Epithelial cell of proximal tubule (primary cell): ENCODE measurements around the gene TBC1D2B. TPM values are rescaled to one million over a fixed set of nuclear protein-coding genes. Genes with fewer than 3 reads are reported as not detected.
"Not testable (repeated sequence)": the region's sequence is repeated elsewhere in the genome, so short reads cannot be mapped to it uniquely, and the experiment has no call there.

Experiments
- DNase-seq: peaks from one replicate; pipeline ENCODE4 v3.0.0-alpha.2; 2011; ENCODE audit warnings: low read depth
- H3K4me3 ChIP-seq: 2 replicates; pipeline ENCODE4 v1.5.1; 2011; ENCODE audit warnings: low read depth, mild to moderate bottlenecking, low read length
- CTCF ChIP-seq: conservative IDR thresholded peaks from 2 replicates; pipeline ENCODE4 v1.5.1; 2012; ENCODE audit warnings: low read depth, mild to moderate bottlenecking, low read length
- total RNA-seq: library from RNA; depleted of rRNA; stranded (reverse); fragments of >200 nt; gene quantifications from 2 replicates; pipeline ENCODE4 v1.2.3, GENCODE V29; 2015

Gene TBC1D2B
- total RNA-seq, 1 donor from 2014 or later: 15.0 TPM

- no peak overlapping the region for H3K4me3 ChIP-seq
- TF ChIP-seq CTCF: no peak
- DNase-seq: no peak
Observed at GRCh38 chr15:77981281-77982126, 96.0 kb downstream of the TBC1D2B start.

- not testable (repeated sequence) for DNase-seq, H3K4me3 ChIP-seq
Observed at GRCh38 chr15:77980674-77981073, 96.8 kb downstream of the TBC1D2B start.

DNA sequence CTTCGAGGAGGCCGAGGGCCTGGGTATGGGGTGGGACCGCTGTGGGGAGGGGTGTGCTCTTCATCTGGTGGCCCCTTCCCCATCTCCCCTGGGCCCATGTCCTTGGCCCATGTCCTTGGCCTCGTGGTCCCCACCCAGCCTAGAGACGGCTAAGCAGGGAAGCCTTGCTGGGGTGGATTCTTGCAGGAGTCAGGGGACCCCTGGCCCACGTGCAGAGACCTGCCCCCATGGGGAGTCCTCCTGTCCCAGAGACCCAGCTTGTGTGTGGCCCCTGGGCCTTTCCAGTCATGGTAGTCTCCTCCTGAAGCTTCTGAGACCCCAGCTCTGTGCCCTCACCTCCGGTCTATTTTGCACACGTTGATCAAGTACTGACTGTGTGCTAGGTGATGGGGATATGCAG lies 97.4 kb downstream of the TBC1D2B start:
- no peak for DNase-seq
- TF ChIP-seq CTCF: no peak

DNA sequence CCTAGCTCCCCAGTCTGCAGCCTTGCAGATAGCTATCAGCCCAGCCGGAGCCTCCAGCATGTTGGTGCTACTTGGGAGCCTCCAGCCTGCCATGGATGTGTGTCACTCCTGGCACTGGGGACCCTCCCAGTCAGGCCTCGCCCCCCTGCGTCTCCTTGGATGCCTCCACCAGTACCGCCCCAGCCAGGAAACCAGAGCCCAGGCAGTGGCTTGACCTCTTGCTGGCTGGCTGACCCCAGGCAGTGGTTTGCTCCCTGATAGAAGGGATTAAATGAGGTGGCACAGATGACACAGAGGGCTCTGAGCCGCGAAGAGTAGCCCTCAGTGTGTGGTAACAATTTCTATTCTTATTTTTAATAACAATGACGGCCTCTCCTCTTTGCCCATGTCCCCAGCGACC lies 98.4 kb downstream of the TBC1D2B start:
- H3K4me3 ChIP-seq, DNase-seq: not testable (repeated sequence)

More for the DNA sequence above, 97.4 kb downstream of the TBC1D2B start:
- H3K4me3 ChIP-seq: no peak overlapping the region

DNA sequence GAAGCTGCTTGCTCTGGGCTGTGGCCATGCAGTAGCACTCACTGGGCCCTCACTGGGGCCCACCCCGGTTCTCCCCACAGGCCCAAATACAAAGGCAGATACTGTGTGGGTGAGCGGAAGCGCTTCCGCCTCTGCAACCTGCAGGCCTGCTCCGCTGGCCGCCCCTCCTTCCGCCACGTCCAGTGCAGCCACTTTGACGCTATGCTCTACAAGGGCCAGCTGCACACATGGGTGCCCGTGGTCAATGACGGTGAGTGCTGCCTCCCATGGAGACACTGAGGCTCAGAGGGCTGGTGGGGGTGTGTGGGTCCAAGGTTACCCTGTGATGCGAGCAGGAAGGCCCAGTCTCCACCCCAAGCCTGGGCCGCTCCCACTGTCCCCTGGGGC lies 98.8 kb downstream of the TBC1D2B start:
- DNase-seq, H3K4me3 ChIP-seq: not testable (repeated sequence)

DNA sequence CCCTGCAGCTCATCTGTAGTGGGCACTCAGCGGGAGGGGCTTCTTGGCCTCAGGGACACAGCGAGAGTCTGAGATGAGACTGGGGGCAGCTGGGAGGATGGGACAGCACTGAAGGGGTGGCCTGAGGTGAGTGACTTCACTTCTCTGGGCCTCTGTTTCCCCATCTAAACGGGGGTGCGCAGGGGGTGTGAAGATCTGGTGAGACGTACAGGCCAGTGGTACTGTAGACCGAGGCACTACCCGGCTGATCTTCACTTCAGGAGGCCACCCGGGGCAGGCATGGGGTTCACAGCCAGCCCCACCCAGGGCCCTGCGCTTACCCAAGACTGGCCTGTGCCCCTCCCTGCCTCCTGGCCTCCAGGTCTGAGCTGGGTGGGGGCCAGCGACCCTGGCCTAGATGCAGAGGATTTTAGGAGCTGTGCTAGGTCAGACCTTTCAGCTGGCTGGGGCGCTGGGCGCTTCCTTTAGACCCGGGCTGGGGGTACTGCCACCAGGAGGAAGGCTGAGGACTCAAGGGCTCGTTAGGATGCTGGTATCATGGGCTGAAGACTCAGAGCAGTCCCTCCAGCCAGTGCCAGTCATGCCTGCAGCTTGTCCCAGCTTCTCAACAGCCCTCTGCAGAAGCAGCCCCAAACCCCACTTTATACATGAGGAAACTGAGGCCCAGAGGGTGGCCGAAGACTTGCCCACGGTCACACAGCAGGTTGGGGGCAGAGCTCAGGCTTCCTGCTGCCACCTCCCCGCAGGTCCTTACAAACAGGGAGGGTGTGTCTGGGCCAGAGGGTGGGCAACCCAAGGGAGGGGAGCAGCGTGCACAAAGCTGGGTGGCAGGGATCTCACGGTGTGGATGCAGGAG lies 99.4 kb downstream of the TBC1D2B start:
- not testable (repeated sequence) for H3K4me3 ChIP-seq

GRCh38 chr15:77976760-77977525 lies 100.6 kb downstream of the TBC1D2B start:
- not testable (repeated sequence) for DNase-seq, H3K4me3 ChIP-seq

More for the DNA sequence above, 99.4 kb downstream of the TBC1D2B start:
- DNase-seq: not testable (repeated sequence)

GRCh38 chr15:77976095-77976450 lies 101.4 kb downstream of the TBC1D2B start:
- not testable (repeated sequence) for DNase-seq, H3K4me3 ChIP-seq

DNA sequence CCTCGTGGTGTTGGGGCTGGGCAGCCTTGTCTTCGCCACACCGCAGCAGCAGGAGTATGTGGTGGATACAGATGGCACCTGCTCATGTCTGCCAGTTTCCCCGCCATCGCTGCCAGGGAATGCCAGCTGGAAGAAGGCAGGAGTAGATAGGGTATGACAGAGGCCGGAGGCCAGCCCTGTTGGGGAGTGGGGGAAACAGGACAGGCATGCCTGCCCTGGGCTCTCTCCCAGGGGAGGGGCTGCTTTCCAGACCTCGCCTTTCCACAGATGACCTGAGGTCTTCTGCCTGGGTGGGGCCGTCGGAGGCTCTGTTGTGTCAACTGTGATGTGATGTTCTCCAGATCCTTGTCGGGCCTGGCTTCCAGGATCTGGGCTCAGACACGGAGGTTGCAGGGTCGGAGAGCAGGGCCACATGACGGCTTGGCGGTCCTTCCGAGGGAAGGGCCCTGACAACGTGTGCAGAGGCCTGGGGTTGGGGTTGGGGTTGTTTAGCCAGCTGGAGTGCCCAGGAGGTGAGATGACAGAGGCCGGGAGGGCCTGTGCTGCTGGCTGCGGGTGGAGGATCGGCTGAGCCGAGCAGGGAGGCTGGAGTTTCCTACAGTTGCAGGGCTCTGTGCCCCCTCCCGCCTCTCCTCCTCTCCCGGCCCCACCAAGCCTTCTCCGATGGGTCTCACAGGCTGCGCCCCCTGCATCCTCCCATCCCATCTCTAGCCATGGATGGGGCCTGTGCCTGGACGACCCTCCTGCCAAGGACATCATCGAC lies 102.0 kb downstream of the TBC1D2B start:
- no peak overlapping the region for H3K4me3 ChIP-seq
- TF ChIP-seq CTCF: no peak
- DNase-seq: no peak
